Suppressor macrophage treated with lipopolysaccharide for 4 hours (primary cell): ENCODE measurements around the gene SERINC2.
"Not testable (repeated sequence)": the region's sequence is repeated elsewhere in the genome, so short reads cannot be mapped to it uniquely, and the experiment has no call there.

Source experiments
- DNase-seq: peaks from one replicate; pipeline ENCODE4 v3.0.0-alpha.2; 2020

SERINC2 gene

DNA sequence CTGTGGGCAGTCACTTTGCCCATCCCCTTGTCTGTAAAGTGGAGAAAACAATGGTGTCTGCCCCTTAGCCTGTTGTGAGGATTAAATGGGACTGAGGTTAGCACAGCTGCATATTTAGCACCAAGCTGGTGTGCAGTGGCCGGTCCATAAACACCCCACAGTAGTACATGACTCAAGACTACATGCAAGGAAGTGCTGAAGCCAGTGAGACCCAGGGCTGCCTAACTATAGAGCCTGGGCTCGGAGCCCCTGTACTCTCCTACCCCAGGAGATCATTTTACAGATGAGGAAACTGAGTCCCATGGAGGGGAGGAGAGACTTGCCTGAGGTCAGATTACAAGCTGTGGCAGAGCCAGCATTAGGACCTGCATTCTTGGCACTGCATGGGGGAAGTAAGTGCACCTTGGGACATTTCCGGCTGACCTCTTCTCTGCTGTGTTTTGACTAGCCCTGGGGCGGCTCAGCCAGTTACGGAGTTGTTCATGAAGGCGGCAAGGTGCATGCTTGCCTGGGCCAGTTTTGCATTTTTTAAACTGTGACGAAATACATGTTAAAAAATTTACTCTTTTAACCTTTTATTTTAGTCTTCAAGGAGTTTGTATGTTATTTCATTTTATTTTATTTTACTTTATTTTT lies 3.2 kb downstream of the SERINC2 start:
- no peak for DNase-seq

DNA sequence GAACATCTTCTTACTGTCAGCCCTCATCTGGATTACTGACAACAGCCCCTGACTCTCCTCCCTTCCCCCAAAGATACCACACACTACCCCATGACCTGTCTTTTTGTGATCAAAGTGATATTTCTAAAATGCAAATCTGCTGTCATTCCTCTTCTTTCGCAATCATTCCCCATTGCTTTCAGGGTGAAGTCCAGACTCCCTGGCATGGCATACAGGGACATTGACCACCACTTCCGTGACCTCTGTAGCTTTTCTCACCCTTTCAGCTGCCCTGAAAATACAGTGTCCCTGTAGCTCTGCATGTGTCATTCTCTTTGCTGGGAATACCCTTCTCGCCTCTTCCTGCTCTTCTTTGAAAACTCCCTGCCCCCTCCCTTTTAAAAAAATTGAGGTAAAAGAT lies 4.1 kb downstream of the SERINC2 start:
- peak; percentile 30 for DNase-seq

GRCh38 chr1:31418626-31419323 lies 5.8 kb downstream of the SERINC2 start:
- peak; percentile 54 for DNase-seq

GRCh38 chr1:31420716-31421115 lies 7.7 kb downstream of the SERINC2 start:
- DNase-seq, result no peak

DNA sequence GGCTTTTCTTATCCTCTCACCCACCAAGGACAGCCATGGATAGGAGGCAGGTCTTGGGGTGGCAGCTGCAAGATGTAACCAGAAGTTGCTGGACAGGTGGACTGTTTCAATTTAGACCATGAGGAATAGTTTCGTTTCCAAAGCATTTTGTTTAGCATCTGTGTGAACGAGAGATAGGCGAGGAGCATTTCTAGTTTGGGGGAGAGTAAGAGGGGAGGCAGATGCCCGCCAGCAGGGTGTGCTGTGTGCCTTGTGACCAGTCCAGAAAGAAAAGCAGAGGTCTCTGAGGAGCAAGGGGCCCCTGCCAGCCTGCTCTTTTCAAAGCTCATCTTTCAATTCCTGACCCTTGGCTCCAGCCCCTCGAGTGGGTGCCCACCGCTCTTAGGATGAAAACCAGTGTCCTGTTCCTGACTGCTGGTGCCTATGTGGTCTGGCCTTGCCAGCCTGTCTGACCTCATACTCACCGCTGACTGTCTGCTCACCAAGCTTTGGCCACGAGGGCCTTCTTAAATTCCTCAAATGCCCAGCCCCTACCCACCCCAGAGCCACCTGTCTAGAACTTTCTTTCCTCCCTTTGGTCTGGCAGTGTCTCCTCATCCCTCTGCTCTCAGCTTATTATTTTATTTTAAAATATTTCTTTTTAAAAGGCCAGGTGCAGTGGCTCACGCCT lies 8.5 kb downstream of the SERINC2 start:
- DNase-seq, result no peak

DNA sequence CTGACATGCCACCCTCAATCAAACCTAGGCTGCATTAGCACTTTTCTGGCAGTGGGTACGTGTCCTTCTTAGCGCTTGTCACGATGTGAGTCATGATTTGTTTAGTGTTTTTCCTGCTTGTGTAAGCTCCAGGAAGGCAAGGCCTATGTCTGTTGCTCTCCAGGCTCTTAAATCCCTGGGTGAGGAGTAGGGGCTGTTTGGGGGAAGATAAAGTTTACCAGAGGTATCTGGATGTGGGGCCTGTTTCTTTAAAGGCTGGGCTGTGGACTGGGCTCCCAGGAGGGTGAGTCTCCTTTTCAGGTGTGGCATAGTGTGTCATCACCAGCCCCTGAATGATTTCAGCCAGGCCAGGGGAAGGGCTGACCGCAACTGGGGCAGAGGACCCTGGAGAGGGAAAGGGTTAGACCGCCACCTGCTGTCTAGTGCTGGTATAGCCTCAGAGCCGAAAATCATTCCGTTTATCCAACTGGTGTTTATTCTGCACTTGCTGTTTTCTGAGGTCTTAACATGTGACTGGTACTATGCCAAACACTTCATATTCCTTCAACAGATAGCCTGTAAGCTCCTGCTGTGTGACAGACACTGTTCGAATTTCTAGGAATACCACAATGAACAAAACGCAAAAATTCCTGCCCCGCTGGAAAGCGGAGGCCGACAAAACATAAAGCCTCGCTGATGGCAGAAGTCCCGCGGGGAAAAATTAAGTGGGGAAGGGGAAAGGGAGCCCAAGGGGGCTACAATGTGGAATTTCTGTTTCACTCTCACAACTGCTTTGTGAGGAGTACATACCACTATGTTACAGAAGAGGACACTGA lies 9.7 kb downstream of the SERINC2 start:
- DNase-seq, result peak; percentile 78

GRCh38 chr1:31423418-31423947 lies 10.5 kb downstream of the SERINC2 start:
- no peak for DNase-seq

- DNase-seq, result no peak
These were observed 11.6 kb downstream of the SERINC2 start for GRCh38 chr1:31424568-31424967.

- DNase-seq, result no peak
These were observed 12.5 kb downstream of the SERINC2 start for GRCh38 chr1:31425301-31426081.

GRCh38 chr1:31426249-31426922 lies 13.4 kb downstream of the SERINC2 start:
- DNase-seq, result no peak

- DNase-seq, result no peak
These were observed 14.3 kb downstream of the SERINC2 start for GRCh38 chr1:31427322-31427721.

- no peak for DNase-seq
These were observed 15.6 kb downstream of the SERINC2 start for GRCh38 chr1:31428436-31429221.

GRCh38 chr1:31429583-31429982 lies 16.6 kb downstream of the SERINC2 start:
- DNase-seq, result no peak

DNA sequence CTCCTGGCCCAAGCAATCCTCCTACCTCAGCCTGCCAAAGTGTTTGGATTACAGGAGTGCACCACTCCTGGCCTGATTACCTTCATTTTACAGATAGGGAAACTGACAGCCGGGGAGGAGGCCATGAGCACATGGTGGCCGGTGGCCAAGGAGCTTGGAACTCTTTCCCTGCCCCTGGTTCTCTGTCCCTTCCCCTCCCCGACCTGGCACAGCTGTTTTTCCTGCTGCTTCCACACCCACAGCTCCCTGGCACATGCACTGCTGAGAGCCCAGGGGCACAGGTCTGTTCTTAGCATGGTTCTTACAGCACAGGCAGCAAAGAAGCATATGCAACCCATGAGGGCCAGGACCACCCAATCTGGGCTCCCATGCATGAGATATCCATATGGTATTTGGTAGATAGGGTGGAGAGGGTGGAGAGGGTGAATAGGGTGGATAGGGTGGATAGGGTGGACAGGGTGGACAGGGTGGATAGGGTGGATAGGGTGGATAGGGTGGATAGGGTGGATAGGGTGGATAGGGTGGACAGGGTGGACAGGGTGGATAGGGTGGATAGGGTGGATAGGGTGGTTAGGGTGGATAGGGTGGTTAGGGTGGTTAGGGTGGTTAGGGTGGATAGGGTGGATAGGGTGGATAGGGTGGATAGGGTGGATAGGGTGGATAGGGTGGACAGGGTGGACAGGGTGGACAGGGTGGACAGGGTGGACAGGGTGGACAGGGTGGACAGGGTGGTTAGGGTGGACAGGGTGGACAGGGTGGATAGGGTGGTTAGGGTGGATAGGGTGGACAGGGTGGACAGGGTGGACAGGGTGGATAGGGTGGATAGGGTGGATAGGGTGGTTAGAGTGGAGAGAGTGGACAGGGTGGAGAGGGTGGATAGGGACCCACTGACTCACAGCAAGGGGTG lies 18.6 kb downstream of the SERINC2 start:
- not testable (repeated sequence) for DNase-seq

DNA sequence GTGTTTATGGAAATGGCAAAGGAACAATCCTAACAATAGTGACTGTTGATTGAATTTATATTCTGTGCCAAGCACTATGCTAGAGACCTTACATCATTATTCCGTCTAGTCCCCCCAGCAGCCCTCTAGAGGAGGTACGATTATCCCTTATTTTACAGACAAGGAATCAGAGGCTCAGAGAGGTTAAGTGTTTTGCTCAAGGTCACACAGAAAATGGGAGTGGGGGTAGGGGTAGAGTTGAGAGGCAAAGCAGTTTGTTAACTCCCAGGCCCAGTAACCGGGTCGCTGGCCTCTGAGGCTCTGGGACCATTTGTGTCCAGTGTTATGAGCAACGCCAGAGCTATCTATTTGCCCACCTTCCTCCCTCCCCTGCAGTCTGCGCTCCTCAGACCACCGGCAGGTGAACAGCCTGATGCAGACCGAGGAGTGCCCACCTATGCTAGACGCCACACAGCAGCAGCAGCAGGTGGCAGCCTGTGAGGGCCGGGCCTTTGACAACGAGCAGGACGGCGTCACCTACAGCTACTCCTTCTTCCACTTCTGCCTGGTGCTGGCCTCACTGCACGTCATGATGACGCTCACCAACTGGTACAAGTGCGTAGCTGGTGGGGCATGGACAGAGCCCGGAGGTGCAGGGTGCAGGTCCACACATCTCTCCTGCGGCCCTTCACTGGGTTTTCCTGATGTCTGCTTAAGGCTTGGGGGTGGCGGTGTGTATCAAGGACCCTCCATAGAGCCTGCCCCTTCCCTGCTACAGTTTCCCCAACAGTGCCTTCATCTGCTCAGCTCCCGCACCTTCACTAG lies 19.8 kb downstream of the SERINC2 start:
- no peak for DNase-seq

DNA sequence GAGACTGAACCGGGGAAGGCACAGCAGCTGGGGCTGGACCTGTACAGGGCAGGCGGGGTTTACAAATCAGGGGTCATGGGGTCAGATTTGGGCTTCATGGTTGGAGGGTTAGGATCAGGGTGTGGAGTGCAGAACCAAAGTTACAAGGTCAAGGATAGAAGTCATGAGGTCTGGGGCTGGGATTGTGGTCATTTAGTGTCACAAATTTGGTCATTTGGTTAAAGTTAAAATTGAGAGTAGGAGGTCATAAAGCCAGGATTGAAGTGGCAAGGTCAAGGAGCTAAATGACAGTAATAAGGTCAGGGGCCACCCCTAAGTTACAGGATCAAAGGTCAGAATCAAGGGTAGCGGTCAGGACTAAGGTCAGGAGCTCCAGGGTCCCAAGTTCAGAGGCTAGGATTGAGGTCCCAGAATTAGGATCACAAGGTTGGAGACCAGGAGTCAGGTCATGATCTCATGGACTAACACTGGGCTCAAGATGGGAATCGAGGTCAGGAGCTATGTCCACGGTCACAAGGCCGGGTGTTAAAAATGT lies 20.4 kb downstream of the SERINC2 start:
- no peak for DNase-seq

DNA sequence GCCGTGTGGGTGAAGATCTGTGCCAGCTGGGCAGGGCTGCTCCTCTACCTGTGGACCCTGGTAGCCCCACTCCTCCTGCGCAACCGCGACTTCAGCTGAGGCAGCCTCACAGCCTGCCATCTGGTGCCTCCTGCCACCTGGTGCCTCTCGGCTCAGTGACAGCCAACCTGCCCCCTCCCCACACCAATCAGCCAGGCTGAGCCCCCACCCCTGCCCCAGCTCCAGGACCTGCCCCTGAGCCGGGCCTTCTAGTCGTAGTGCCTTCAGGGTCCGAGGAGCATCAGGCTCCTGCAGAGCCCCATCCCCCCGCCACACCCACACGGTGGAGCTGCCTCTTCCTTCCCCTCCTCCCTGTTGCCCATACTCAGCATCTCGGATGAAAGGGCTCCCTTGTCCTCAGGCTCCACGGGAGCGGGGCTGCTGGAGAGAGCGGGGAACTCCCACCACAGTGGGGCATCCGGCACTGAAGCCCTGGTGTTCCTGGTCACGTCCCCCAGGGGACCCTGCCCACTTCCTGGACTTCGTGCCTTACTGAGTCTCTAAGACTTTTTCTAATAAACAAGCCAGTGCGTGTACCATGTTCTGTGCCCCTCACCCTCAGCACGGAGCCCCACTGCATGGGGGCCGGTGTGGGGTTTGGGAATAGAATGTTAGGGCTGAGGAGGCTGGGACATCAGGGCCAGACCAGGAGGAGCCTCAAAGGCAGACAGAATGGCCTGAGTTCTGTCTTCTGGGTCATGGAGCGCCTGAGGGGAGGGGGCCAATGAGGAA lies 21.3 kb downstream of the SERINC2 start:
- no peak for DNase-seq

DNA sequence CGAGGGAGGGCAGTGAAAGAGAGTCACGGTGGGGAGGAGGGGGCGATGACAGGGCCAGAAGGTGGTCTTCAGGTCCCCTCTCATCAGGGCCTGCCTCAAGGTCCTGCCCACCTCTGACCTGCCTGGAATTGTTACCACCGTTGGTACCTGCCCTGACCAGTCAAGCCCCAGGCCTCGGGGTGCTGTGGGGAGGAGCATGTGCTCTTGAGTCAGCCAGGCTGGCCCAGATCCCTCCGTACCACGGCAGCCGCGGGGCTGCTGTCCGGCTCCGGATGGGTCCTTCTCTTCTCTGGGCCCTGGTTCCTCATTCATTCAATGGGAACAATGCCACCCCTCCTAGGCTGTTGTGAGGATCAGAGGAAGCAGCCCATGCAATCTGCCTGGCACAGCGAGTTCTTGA lies 22.0 kb downstream of the SERINC2 start:
- DNase-seq, result no peak
